Ovary (tissue), 3 donors: ENCODE measurements around the gene MCTP1.

Source experiments
- CTCF ChIP-seq, 3 donors: fragments of 450-650 bp in 2 of 3; fragments of 200-600 bp in 1 of 3; IDR thresholded peaks; one replicate each; pipeline versions ENCODE4 v1.5.1 to v1.8.0; 2016 to 2022; ENCODE audit warnings: antibody characterized with exemption in 3 of 3, mild to moderate bottlenecking in 1 of 3
- EP300 ChIP-seq: sonication (generic); formaldehyde crosslinking; IDR thresholded peaks from one replicate; pipeline ENCODE4 v1.6.1; 2017; ENCODE audit warnings: antibody characterized with exemption
- POLR2A ChIP-seq: fragments of 450-650 bp; IDR thresholded peaks from one replicate; pipeline ENCODE4 v1.6.1; 2017; ENCODE audit warnings: antibody characterized with exemption, mild to moderate bottlenecking, moderate library complexity
- donor health status: DM: no; HTN: no; CAD: no.

GRCh38 chr5:95105638-95106037 lies 179.3 kb downstream of the MCTP1 start:
- TF ChIP-seq CTCF (IDR thresholded peaks at IDR 0.05) (no peak), POLR2A (no peak), EP300 (no peak)
